GM18526 (cell line): ENCODE results near the gene STK4.

Experiments
- POLR2A ChIP-seq: IDR thresholded peaks from 3 replicates; pipeline ENCODE4 v1.6.1; 2011; ENCODE audit not compliant: insufficient read length; ENCODE audit errors: extremely low read depth

The STK4 gene

DNA sequence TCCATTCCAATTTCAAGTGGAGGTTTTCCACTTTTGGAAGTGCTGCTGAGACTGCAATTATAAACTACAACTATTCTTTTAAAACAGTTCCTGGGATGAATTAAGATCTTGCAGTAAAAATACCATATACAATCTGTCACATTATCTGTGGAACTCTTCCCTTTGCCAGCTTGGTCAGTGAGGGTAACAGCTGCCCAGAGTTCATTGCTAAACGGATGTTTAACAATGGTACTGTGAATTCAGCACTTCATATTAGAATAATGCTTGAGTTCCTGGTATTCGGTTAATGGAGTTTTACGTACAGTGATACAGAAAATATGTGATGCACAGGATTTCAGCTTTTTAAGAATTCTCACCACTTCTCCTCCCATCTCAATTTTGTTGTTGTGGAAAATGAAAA lies 83.1 kb downstream of the STK4 start:
- no peak for TF ChIP-seq POLR2A

- no peak for TF ChIP-seq POLR2A
Measured at GRCh38 chr20:45049904-45050471, 83.7 kb downstream of the STK4 start.

GRCh38 chr20:45051204-45052060 lies 85.1 kb downstream of the STK4 start:
- no peak for TF ChIP-seq POLR2A

GRCh38 chr20:45052698-45053429 lies 86.6 kb downstream of the STK4 start:
- TF ChIP-seq POLR2A = no peak

GRCh38 chr20:45053430-45054351 lies 87.4 kb downstream of the STK4 start:
- TF ChIP-seq POLR2A = no peak

- no peak for TF ChIP-seq POLR2A
Measured at GRCh38 chr20:45055056-45055455, 88.7 kb downstream of the STK4 start.

- no peak for TF ChIP-seq POLR2A
Measured at GRCh38 chr20:45056473-45057173, 90.3 kb downstream of the STK4 start.

DNA sequence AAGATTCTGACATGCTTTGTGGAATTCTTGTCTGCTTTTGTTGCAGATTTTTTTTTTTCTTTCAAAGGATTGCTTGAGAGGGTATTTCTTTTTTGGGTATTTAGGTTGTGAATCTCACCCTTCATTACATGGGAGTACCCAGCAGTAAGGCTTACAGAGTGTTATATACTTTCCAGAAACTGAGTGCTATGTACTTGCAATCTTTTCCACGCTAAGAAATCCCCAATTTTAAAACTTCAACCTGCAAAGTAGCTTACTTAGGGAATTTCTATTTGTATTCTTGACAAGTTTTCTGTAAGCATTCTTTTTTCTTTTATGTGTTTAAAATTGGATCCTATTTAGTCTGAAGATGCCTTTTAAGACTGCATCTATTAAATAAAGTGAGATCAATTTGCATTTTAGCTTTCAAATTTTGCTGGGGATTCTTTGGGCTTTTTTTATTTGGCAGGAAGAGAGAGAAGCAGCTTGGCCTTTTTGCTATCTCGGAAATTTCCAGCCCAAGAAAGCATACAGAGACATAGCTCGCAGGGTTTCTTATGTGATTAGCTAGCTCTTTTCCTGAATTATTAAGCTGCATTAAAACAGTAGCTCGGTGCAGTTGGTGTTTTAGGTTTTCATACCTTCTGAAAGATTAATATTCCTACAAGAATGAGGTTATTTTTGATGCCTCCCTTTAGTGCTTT lies 92.0 kb downstream of the STK4 start:
- TF ChIP-seq POLR2A = no peak

- TF ChIP-seq POLR2A = no peak
Measured at GRCh38 chr20:45059022-45059728, 92.9 kb downstream of the STK4 start.

- TF ChIP-seq POLR2A = no peak
Measured at GRCh38 chr20:45060294-45060693, 94.0 kb downstream of the STK4 start.

DNA sequence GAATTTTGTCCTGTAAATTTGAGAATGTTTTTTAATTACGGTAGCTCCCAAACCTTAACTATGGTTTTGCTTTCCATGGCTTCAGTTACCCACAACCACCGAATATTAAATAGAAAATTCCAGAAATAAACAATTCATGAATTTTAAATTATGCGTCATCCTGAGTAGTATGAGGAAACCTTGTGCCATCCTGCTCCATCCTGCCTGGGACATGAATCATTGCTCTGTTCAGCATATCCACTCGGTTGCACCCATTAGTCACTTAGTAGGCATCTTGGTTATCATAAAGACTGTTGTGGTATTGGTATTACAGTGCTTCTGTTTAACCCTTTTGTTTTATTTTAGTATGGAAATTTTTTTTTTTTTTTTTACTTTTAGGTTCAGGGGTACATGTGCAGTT lies 94.9 kb downstream of the STK4 start:
- TF ChIP-seq POLR2A = no peak

DNA sequence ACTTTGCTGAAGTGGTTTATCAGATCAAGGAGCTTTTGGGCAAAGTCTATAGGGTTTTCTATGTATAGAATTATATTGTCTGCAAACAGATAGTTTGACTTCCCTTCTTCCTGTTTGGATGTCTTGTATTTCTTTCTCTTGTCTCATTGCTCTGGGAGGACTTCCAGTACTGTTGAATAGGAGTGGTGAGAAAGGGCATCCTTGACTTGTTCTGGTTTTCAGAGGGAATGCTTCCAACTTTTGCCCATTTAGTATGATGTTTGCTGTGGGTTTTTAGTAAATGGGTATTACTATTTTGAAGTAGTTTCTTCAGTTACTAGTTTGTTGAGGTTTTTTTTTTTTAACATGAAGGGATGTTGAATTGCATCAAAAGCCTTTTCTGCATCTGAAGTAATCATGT lies 98.5 kb downstream of the STK4 start:
- TF ChIP-seq POLR2A = no peak

GRCh38 chr20:45066372-45066771 lies 100.1 kb downstream of the STK4 start:
- TF ChIP-seq POLR2A = no peak

- no peak for TF ChIP-seq POLR2A
Measured at GRCh38 chr20:45067087-45067486, 100.8 kb downstream of the STK4 start.

GRCh38 chr20:45067558-45067957 lies 101.2 kb downstream of the STK4 start:
- no peak for TF ChIP-seq POLR2A
